ELF-1 (cell line): ENCODE measurements around the gene CRYL1.

Source experiments
- DNase-seq: peaks from one replicate; pipeline ENCODE4 v3.0.0-alpha.2; 2016; ENCODE audit warnings: low read depth, low spot score

The CRYL1 gene

DNA sequence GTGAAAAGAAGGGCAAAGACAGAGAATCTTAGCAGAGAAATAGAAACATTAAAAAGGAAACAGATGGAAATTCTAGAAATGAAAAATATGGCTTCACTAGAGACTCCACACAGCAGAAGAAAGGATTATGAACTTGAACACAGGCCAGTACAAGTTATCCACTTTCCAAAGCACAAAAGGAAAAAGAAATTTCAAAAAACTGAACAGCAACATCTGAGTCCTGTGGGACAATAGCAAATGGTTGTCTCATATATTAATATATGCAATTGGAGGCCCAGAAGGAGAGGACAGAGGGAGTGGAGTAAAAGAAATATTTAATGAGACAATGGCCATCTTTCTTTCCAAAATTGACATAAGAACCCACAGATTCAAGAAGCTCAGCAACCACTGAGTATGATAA lies 151.8 kb downstream of the CRYL1 start:
- DNase-seq = no peak

DNA sequence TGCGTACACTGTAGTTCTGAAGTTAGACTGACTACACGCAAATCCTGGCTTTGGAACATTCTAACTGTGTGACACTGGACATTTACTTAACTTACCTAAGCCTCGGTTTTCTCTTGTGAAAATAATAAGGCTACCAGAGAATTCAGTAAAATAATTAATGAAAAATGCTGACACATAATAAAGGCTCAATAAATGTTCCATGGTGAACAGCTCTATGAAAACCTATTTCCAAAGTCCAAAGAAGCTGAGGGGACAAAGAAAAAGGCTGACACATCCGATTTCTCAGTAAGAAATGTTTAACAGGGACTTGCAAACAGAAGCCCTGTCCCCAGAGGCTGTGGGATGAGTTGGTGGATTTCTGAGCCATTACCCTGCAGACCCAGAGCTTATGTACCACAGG lies 153.8 kb downstream of the CRYL1 start:
- DNase-seq = no peak

DNA sequence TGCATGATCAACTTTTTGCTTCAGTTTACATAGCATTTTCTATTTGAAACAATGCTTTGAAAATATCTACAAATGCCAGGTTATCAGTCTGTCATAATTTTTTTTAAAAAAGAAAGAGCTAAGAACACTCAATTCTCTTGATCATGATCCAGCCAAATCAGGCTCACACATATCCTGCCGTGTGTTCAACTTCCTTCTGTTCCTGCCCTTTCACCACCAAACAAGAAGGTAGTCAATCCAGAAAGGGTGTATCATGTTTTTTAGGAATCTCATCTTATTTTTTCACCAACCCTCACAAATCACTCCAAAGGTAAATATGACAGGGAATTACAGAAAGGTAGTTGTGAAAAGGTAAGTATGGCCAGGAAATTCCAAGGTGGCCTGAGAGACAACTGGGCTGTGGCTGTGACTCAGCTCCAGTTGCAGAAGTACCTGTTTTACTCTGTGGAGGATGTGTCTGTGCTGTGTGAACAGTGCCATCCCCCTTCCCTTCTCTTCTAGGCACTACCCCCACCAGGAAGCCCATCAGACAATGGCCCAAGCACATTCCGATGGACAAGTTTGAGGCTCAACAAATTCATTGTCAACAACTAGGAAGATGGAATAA lies 154.7 kb downstream of the CRYL1 start:
- DNase-seq = peak; percentile 30

DNA sequence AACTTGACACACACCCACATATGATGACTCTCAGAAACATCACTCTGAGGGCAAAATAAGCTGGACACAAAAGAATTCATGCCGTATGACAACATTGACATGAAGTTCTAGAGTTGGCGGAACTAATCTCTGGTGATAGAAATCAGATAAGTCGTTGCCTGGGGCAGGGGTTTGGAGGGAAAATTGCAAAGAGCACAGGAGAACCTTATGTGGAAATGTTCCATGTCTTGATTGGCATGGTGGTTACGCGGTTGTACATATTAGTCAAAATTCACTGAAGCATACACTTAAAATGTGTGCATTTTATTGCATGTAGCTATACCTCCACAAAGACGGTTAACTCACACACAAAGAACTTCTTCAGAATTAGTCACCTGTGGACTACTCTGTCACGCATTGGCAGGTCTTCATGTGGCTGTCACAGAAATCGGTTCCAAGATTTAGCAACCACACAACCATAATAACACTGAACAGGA lies 155.7 kb downstream of the CRYL1 start:
- no peak for DNase-seq

DNA sequence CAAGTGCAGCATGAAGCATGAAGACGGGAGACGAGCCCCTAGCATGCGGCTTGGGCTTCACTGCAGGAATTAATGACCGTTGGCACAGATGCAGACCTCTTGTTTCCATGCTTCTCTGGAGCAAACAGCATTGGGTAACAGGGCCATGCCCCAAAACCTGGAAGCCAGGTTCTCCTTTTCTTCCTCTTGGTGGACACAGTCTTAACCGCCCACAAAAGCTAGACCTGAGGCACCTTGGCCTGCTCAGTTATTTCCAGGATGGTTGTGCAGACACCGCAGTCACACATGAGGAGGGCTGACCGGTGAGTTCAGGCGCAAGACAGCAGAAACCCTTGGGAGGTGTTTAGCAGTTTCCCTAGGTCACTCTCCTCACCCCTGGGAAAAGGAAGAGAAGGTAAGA lies 159.6 kb downstream of the CRYL1 start:
- no peak for DNase-seq

DNA sequence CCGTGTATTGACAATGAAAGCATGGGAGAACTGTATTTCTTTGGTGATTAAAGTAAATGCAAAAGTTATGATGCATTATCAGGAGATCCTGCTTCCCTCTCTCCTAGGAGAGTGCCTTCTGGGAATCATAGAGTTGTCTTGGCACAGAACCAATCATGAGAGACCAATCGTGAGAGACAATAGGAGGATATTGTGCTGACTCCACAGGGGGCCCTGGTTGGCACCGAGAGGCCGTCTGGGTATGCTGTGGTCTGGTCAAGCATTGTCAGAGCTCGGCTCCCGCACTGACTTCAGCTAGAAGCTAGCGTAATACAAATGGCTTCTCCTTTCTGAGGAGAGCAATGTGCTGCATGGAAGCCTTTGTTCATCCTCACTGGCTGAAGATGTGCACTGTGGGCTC lies 162.1 kb downstream of the CRYL1 start:
- no peak for DNase-seq

DNA sequence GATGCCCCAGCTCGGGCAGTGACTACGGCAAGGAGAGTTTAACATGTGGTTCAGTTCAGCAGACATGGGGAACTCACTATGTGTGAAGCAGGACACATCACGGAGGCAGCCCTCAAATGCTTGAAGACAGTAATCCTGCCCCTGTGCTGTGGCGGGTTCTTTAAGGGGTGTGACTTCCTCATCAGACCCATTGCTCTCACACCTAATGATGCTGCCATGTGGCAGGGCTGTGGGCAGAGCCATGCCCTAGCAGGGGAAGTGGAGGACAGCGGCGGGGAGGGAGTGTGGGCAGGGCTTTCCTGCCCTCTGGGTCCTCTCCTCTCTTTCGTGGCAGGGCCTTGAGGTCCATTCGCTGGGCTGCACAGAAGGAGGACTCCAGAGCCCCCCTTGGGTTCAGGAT lies 162.5 kb downstream of the CRYL1 start:
- DNase-seq = no peak

DNA sequence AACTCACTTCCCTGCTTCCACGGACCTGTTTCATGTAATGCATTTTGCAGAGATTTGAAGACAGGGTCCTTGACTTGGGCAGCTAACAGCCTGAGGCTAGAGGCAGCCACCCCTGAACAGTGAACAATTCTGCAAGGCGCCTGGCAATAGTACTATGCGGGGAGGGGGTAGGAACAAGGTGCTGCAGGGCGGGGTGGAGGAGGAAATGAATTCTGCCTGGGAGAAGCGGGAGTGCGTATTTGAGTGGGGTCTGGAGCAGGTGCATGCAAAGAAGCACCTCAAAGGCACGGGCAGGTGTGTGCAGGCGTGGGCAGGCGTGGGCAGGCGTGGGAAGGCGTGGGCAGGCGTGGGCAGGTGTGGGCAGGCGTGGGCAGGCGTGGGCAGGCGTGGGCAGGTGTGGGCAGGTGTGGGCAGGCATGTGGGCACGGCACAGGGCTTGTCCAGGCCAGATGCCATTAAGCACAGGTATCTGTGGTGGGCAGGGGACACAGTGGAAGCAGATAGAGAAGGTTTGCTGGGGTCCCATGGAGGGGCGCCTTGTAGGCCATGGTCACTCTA lies 163.1 kb downstream of the CRYL1 start:
- DNase-seq = no peak

DNA sequence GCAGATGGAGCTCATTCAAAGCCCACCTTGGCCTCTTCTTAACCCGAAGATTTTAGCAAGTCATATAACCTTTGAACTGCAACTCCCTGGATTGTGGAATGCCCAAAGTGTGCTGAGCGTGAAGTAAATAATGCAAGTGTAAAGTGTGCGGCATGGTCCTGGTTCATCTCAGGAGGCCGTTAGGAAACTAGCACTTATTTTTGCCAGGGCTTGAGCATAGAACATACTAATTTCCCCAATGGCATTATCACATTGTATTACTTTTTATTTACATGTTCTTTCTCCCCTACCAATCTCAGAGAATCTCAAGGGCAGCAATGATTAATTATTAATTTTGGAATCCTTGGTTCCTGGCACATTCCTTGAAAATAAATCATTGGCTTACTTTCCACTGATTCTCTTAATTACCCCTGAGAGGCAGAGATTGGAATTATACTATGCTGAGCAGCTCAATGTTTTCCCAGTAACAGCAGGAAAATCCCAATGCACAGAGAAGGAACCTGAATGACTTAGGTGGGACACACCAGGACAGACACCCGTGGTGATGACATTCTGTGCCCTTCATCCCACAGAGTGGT lies 164.7 kb downstream of the CRYL1 start:
- no peak for DNase-seq

DNA sequence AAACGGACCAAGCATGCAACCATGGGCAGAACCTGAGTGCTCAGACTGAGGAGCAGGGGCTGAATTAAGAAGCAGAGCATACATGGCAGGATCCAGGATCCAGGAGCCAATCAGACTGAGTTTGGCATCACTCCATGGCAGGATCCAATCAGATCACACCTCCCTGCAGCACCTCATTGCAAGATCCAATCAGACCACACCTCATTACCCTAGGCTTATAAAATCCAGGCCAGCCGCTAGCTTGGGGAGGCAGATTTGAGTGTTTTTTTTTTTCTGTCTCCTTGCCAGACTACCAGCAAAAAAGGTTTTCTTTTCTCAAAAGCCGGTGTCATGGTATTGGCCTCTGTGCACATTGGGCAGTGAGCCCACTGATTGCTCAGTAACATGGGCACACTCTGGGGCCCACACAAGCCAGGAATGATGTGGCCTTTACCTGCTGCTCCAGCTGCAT lies 165.6 kb downstream of the CRYL1 start:
- DNase-seq = no peak

DNA sequence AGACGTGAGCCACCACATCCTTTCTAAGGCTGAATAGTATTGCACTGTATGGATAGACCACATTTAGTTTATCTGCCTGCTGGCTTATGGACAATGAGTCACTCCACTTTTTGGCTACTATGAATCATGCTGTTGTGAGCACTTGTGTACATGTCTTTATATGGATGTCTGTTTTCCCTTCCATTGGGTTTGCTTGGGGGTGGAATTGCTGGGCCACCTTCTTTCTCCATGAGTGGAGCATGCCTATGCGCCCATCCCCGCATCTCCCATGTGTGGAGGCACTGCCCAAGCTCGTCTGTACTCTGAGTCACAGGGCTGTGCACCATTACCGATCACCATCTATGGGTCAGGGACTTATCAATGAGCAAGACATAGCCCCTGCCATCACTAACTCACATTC lies 166.3 kb downstream of the CRYL1 start:
- DNase-seq = no peak

DNA sequence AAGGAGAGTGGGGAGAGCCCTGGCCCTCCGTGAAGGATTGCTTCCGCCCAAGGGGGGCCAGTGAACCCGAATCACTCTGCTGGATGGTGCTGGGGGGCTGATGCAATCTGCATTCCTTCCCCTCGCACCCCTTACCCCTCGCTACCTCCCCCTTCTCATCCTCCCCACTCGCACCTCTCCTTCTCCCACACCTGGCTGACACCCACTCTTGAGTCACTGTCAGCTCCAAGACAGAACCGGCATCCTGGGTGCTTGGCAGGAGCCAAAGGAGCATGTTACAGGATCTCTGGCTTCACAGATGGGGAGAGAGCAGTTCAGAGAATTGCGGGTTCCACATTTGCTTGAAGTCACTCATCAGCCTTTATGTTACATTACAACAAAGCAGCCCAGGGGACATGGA lies 167.6 kb downstream of the CRYL1 start:
- DNase-seq = no peak

DNA sequence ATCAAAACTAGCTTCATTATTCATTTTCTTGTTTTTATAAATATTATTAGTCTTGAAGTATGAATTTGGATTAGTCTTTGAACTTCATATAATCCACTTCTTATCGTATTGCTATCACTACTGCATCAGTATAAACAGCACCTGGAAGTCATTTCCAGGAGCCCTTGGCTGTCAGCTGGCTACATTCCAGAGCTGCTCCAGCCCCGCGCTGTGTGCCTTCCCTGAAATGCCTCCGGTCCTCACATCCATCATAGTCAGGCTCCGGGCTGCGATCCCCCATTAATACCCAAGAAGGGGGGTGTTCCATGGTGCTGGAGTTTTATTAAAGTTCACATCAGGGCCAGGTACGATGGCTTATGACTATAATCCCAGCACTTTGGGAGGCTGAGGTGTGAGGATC lies 169.2 kb downstream of the CRYL1 start:
- DNase-seq = peak; percentile 73

DNA sequence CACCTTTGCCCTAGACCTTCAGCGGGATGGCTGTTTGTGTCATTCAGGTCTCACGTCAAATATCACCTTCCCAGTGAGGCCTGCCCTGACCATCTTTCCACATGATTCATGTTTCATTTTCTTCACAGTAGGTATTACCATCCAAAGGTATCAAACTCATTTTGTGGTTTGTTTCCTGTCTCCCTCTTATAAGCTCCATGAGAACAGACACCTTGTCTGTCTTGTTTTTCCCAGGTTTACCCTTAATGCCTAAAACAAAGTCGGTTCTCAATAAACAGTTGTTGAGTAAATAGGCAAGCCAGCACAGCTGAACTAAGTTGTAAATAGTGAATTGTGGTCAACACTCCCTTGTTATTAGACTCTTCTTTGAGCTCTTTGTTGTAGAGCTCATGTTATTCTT lies 170.9 kb downstream of the CRYL1 start:
- no peak for DNase-seq

DNA sequence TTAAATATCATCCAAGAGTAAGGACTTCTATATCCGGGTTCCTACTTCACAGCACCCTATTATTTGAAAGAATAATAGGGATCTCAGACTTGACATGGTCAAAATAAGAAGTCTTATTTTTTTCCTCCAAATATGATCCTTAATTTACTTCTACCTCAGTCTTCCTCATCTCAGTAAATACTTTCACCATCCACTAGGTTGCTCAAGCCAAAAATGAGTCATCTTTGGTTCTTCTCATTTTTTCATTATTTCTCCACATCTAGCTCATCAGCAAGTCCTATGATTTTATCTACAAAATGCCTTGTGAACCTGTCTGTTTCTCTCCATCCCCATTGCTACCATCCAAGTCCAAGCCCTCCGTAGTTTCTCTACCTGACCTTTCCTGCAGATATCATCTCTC lies 171.7 kb downstream of the CRYL1 start:
- no peak for DNase-seq
